Stimulated activated naive CD8-positive, alpha-beta T cell treated with anti-CD3 and anti-CD28 coated beads, Interleukin-15, amount 100 ng/mL, for 72 hours (primary cell): ENCODE measurements around the gene FRRS1L.

Experiments
- ATAC-seq: fragments of 150-1000 bp; cut with Tn5 transposase; 2 replicates; pipeline ENCODE4 v1.10.0; 2021; ENCODE audit warnings: mild to moderate bottlenecking, moderate library complexity
- DNase-seq, 2 donors: peaks; one replicate each; pipeline ENCODE4 v3.0.0; 2021 to 2022
- H3K27ac Mint-ChIP-seq, 2 donors: one replicate each; pipeline ENCODE4 v1.8.0; 2022; ENCODE audit warnings: mild to moderate bottlenecking in 2 of 2, mixed read lengths in 2 of 2, moderate library complexity in 2 of 2
- H3K27me3 Mint-ChIP-seq: one replicate; pipeline ENCODE4 v1.8.0; 2022; ENCODE audit warnings: mixed read lengths
- H3K4me1 Mint-ChIP-seq: one replicate; pipeline ENCODE4 v1.8.0; 2022; ENCODE audit warnings: mild to moderate bottlenecking, mixed read lengths
- H3K4me3 Mint-ChIP-seq, 2 donors: one replicate each; pipeline ENCODE4 v1.8.0; 2022; ENCODE audit warnings: mild to moderate bottlenecking in 2 of 2, mixed read lengths in 2 of 2, moderate library complexity in 1 of 2
- H3K9me3 Mint-ChIP-seq, 2 donors: one replicate each; pipeline ENCODE4 v1.8.0; 2022; ENCODE audit warnings: mixed read lengths in 2 of 2

FRRS1L gene

DNA sequence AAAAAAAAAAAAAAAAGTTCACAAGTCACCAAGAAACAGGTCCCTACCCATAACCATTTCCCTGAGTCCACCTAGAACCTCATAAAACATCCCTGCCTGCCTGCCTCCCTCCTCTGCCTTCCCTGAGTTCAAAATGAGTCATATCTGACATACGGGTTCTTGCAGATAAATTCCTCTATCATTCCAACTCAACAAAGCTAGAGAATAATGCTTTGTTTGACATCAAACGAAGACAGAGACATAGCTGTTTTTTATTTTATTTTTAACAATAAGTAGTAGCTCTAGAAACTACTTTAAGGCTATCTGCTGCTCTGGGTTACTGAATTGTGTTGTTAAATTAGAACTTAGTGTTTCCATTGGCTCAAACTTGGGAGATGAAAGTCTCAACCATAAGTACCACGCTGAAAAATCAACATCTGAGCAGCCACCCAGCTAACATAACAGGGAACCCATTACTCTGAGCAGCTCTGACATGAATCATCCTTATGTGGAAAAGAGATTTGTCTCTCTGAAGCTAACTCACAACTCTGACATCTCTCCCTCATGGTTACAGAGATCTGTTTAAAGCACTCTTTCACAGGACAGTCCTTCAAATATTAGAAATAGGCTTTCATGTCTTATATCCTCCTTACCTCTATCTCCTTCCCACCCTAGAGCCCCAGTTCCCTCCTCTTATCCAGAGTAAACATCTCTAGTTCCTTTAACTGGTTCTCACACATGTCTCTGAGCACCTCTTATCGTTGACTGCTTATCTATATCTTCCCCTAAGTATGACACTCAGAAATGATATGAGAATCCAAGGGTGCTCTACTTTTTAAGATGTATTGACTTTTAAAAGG lies 59.4 kb downstream of the FRRS1L start:
- Mint-ChIP-seq H3K4me1 (peaks cover 71% of the 10 kb centered on the region), H3K27ac (peak overlapping the region in 1 of 2 donors; percentile 78), H3K27me3 (no peaks in the 10 kb centered on the region), H3K4me3 (peak overlapping the region; percentile 39 to 61), H3K9me3 (peaks cover 11 to 12% of the 10 kb centered on the region in 2 donors)
- ATAC-seq (peak; percentile 69), DNase-seq (no peak)

DNA sequence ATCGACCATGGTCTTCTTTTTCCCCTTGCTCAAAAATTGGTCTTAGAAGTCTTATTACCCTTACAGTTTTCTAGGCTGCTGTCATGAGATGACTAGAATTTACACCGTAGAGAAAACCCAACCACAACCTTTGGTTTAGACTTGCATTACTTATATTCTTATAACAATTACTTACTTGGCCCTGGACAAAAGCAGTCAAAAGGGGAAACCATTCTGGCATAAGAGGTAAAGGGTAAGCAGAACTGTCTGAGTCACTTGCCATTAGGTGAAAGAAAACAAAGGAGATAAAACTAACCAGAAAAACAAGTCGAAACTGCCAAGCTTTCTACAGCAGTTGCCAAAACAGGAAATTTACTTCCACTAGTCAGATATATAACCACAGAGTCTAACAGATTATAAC lies 65.2 kb downstream of the FRRS1L start:
- Mint-ChIP-seq H3K27ac (peak overlapping the region; percentile 45 to 90), H3K27me3 (no peaks in the 10 kb centered on the region), H3K4me1 (peaks cover 74% of the 10 kb centered on the region), H3K9me3 (peaks cover 12 to 14% of the 10 kb centered on the region in 2 donors), H3K4me3 (peak overlapping the region; percentile 75 to 79)
- peak; percentile 97 for ATAC-seq
- DNase-seq = peak; percentile 44 to 54

DNA sequence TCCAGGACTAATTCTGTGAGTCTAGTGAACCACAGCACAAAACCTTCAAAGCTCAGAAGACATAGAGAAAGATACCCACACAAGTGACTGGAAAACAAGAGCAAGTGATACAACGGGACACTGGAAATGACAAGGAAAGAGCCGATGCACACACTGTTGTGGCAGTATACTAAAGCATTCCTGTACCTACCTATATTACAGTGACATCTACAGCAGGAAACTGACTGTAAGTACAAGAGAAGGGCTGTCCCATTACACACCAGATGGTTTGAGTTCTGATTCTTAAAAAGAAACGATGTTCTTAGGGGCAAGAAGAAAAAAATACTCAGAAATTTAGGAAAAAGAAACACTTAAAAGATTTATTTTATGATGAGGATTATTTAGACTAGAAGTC lies 65.8 kb downstream of the FRRS1L start:
- H3K9me3 Mint-ChIP-seq = peaks cover 12 to 14% of the 10 kb centered on the region in 2 donors
- H3K27me3 Mint-ChIP-seq = no peaks in the 10 kb centered on the region
- H3K4me3 Mint-ChIP-seq = peak overlapping the region; percentile 75 to 79
- DNase-seq = no peak
- peak overlapping the region; percentile 24 to 90 for H3K27ac Mint-ChIP-seq
- no peak for ATAC-seq
- H3K4me1 Mint-ChIP-seq = peaks cover 76% of the 10 kb centered on the region

DNA sequence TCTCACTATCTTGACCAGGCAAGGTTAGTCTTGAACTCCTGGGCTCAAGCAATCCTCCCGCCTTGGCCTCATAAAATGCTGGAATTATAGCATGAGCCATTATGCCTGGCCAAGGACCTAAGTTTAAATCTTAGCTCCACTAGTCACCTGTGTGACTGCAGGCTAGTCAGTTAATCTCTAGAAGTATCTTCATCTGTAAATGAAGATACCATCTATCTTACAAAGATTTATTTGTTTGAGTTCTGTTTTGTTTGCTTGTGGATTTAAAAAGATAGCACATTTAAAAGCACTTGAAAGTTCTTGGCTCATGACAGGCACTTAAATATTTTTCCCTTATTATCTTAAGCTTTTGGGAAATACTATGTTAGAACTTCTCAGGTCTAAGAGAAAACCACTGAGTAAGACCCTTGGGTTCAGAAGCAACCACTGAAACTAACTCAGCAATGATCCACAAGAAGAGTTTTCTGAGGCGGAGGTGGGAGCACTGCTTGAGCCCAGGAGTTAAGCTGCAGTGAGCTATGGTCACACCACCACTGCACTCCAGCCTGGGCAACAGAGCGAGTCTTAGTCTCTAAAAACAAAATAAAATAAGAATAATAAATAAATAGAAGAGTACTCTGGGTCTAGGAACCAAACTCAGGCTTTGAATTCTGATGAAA lies 66.4 kb downstream of the FRRS1L start:
- ATAC-seq = no peak

DNA sequence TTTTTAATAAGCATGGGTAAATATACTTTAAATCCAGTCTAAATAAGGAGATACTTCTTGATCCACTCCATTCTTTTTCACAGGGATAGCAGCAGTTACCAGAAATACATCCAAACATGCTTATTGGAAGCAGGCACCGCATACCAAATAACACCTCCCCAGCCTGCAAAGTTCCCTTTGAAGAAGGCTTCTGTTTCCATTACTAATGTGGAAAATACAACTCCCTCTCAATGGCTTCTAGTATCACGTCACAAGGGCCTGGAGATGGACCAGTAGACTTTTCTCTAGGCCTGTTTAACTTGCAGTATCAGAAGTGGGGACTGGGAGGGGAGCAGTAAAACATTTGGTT lies 68.1 kb downstream of the FRRS1L start:
- Mint-ChIP-seq H3K9me3 (peaks cover 12 to 14% of the 10 kb centered on the region in 2 donors), H3K4me3 (peak overlapping the region in 1 of 2 donors; percentile 34), H3K27ac (no peak overlapping the region), H3K27me3 (no peaks in the 10 kb centered on the region), H3K4me1 (peaks cover 94% of the 10 kb centered on the region)
- DNase-seq (no peak), ATAC-seq (no peak)

More for the DNA sequence above, 66.4 kb downstream of the FRRS1L start:
- Mint-ChIP-seq H3K27me3 (no peaks in the 10 kb centered on the region), H3K9me3 (peaks cover 12 to 14% of the 10 kb centered on the region in 2 donors), H3K27ac (peak overlapping the region; percentile 90 to 96), H3K4me3 (peak overlapping the region; percentile 75 to 79), H3K4me1 (peaks cover 82% of the 10 kb centered on the region)
- DNase-seq = no peak

DNA sequence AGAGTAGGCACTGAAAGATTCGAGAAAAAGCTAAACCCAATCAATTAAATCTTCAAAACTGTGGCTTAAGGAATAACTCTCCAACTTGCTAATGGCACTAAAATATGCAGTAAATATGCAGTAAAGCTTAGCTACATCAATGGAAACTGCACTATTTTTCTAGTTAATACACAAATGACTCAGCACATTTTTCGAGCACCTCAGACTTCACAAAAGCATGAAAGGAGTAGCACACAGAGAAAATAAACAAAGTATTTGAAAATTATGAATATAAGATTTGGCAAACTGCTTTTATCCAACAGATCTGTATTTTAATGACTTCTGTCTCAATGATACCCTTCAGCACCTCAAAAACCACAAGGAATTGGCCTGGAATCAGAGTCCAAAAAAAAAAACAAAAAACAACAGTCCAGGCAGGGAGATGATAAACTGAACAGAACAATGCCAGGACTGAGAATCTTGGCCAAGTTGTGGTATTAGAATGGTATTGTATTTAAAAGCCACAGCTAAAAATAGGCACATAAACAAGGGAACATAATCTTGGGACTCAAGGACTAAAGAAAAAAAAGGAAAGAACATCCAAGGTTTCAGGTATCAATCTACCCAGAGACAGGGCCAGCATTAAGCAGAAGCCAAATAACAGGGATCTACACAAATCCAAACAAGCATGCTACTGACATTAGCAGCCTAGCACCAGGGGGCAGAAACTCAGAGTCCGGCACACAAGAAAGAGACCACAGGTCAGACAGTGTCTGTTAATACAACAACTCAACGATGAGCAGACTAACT lies 68.7 kb downstream of the FRRS1L start:
- Mint-ChIP-seq H3K27ac (peak overlapping the region; percentile 0 to 42), H3K4me1 (peaks cover 95% of the 10 kb centered on the region), H3K27me3 (no peaks in the 10 kb centered on the region), H3K9me3 (peaks cover 8 to 9% of the 10 kb centered on the region in 2 donors), H3K4me3 (peak overlapping the region in 1 of 2 donors; percentile 11)
- ATAC-seq (no peak), DNase-seq (no peak)

DNA sequence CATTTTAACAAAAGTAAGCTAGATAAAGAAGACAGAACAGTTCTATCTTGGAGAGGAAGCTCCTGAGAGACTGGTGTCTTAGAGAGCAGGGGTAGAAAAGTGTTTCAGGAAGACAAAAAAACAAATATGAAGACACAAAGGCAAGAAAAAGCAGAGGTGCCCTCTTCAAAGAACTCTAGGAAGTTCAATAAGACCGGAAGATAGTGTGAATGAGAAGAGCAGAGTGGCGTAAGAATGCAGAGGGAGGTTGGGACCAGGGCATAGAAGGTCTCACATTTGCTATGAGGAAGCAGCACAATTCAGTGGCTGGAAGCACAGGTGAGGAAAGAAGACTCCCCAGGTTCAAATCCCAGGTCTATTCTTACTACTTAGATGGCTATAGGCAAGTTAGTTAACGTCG lies 69.9 kb downstream of the FRRS1L start:
- no peaks in the 10 kb centered on the region for H3K9me3 Mint-ChIP-seq
- H3K4me1 Mint-ChIP-seq = peaks cover 95% of the 10 kb centered on the region
- H3K27me3 Mint-ChIP-seq = no peaks in the 10 kb centered on the region
- ATAC-seq (no peak), DNase-seq (no peak)
- H3K4me3 Mint-ChIP-seq = peak overlapping the region; percentile 12 to 47
- peak overlapping the region in 1 of 2 donors; percentile 81 for H3K27ac Mint-ChIP-seq

DNA sequence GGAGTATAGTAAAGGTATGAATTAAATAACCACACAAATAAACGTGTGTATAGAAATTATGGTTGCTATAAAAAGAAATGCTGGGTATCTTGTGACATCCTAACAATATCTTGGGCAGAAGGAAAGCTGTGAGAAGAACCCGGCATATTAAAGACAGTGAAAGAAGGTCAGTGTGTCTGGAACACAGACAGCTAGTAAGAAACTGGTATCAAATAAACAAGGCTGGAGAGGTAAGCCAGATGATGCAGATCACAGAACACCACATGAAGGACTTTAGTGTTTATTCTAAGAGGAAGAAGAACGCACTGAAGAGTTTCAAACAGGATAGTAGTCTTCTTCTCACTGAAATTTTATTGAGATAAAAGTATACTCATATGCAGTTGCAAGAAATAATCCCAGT lies 71.7 kb downstream of the FRRS1L start:
- H3K4me3 Mint-ChIP-seq = no peak overlapping the region
- DNase-seq (no peak), ATAC-seq (no peak)
- H3K27ac Mint-ChIP-seq = no peak overlapping the region
- H3K4me1 Mint-ChIP-seq = peaks cover 84% of the 10 kb centered on the region
- no peaks in the 10 kb centered on the region for H3K9me3 Mint-ChIP-seq
- H3K27me3 Mint-ChIP-seq = no peaks in the 10 kb centered on the region

DNA sequence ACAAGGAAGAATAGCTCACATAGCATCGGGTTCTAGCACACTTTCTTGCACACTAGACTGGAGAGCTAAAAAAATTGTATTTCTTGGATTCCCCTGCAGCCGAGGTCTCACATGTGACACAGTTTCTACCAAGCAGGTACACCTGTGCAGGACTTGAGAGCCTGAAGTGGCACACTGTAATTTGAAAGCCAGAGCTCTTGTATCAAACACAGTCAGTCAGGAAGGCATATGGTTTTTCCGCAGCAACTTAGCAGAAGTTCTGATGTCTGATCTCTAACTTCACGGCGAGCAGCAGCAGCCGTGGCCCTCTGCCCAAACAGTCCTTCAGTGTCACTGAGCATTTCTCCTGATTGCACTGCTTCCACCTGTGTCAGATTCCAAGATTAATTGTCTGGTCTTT lies 72.8 kb downstream of the FRRS1L start:
- no peak for ATAC-seq
- Mint-ChIP-seq H3K27me3 (no peaks in the 10 kb centered on the region), H3K4me1 (peaks cover 74% of the 10 kb centered on the region), H3K27ac (no peak overlapping the region), H3K9me3 (no peaks in the 10 kb centered on the region), H3K4me3 (no peak overlapping the region)
- no peak for DNase-seq

DNA sequence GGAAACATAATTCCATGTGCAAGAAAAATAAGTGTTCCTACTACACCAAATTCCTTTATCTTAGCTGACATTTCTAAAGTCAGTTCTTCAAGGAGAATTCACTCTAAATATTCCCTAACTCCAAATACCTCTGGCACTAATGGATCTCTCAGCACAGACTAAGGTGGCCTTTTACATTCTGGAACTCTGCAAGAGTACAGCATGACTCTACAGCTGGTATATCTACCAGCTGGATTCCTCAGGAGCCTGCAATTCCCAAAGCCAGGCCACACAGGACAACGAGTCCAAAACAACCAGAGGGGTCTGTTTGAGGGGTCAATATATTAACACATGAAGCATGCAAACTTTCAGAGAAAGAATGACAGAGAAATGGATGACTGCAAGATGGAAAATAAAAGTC lies 74.5 kb downstream of the FRRS1L start:
- peaks cover 57% of the 10 kb centered on the region for H3K4me1 Mint-ChIP-seq
- peak overlapping the region in 1 of 2 donors; percentile 24 for H3K27ac Mint-ChIP-seq
- H3K9me3 Mint-ChIP-seq = no peaks in the 10 kb centered on the region
- no peak overlapping the region for H3K4me3 Mint-ChIP-seq
- ATAC-seq (no peak), DNase-seq (no peak)
- no peaks in the 10 kb centered on the region for H3K27me3 Mint-ChIP-seq

DNA sequence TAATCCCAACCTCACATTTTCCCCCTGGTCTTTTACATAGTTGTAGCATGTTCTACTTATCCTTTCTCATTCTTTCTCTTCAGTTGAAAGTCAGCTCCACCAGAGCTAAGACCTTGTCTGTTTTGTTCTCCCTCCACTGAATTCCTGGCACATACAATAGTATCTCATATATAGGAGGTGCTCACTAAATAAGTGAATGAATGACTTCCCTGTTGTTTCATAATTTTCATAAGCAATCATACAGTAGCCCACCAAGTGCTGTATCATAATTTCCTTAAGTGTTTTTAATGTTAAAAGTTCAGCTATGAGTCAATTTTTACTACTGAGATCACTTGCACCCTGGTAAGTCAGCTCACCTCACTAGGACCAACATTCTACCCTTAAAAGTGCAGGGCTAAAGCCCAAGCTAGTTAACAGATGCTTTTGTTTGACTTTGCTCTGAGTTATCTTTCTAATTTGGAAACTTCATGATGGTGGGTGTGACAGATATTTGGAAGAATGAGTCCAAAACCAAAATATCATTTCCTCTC lies 74.9 kb downstream of the FRRS1L start:
- peak overlapping the region in 1 of 2 donors; percentile 39 for H3K4me3 Mint-ChIP-seq
- H3K27me3 Mint-ChIP-seq = no peaks in the 10 kb centered on the region
- DNase-seq (no peak), ATAC-seq (peak; percentile 93)
- peaks cover 53% of the 10 kb centered on the region for H3K4me1 Mint-ChIP-seq
- H3K27ac Mint-ChIP-seq = peak overlapping the region in 1 of 2 donors; percentile 44
- no peaks in the 10 kb centered on the region for H3K9me3 Mint-ChIP-seq

DNA sequence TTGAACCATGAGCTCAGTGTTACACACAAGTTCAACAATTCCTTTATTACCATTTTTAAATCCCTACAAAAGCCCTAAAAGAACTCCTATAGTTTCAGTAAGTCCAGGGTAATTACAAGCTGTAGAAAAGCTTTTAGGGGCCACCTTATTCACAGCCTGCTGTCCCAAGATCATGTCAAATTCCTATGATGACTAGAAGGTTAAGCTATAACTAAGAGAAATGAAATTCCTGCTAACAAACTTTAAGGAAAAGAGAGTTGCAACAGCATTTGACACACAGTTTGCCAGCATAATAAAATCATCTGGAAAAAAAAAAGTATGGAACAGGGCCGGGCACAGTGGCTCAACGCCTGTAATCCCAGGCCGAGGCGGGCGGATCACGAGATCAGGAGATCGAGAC lies 78.8 kb downstream of the FRRS1L start:
- ATAC-seq = no peak
- Mint-ChIP-seq H3K27ac (peak overlapping the region in 1 of 2 donors; percentile 49), H3K4me1 (peaks cover 26% of the 10 kb centered on the region), H3K9me3 (no peaks in the 10 kb centered on the region), H3K27me3 (no peaks in the 10 kb centered on the region), H3K4me3 (no peak overlapping the region)
- DNase-seq = no peak

DNA sequence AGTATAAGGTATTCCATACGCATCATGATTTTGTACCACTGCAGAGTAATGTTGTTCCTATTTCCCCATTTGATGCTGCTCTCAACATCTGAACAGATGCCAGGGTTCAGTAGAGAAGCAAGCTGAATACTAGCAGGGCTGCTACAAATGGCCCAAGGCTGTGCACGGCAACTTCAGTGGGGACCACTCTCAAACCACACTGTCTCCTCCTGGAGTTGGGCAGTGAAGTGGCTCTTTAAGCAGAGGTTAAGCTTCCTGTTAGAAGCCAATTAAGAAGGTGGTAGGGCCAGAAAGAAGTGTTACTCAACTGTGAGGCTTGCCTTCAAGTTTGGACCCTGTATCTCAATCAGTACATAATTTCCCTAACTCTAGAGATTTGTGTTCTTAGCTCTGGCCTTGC lies 79.3 kb downstream of the FRRS1L start:
- DNase-seq (no peak), ATAC-seq (no peak)
- Mint-ChIP-seq H3K4me1 (peaks cover 22% of the 10 kb centered on the region), H3K27ac (no peak overlapping the region), H3K27me3 (no peaks in the 10 kb centered on the region), H3K4me3 (no peak overlapping the region), H3K9me3 (no peaks in the 10 kb centered on the region)

DNA sequence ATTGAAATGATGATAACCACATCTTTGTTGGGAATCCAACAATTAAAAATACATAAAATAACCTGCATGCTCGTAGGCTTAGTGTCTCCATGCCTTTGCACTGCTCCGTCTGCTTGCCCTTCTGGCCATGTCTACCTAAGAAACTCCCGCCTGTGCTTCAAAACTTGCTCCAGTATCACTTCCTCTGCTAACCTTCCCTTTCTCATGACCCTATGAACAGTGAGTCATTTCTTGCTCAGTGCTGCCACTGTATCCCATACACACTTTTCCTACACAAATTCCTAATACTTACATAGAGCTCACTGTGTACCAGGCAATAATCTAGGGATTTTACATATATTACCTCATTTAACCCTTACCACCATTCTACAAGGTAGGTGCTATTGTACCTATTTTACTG lies 80.8 kb downstream of the FRRS1L start:
- DNase-seq = no peak
- no peaks in the 10 kb centered on the region for H3K9me3 Mint-ChIP-seq
- H3K27ac Mint-ChIP-seq = no peak overlapping the region
- ATAC-seq = no peak
- peaks cover 10% of the 10 kb centered on the region for H3K4me1 Mint-ChIP-seq
- no peak overlapping the region for H3K4me3 Mint-ChIP-seq
- no peaks in the 10 kb centered on the region for H3K27me3 Mint-ChIP-seq

DNA sequence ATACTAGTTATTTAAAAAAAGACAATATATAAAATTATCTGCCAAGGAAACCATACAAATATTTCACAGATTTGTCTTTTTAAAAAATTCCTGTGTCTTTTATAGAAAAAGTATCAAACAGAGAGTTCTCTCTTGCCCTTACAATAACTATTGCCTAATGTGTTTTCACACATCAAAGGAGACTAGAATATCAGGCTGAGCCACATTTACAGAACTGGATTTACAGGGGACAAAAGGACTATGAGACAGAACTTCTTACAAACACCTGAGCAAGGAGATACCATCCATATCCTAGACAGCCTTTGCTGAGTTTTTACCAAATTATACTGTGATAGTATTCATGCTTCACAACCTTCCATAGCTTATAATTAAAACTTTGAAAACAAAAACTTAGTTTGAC lies 81.5 kb downstream of the FRRS1L start:
- Mint-ChIP-seq H3K4me3 (no peak overlapping the region), H3K4me1 (peaks cover 10% of the 10 kb centered on the region), H3K9me3 (no peaks in the 10 kb centered on the region), H3K27ac (no peak overlapping the region), H3K27me3 (no peaks in the 10 kb centered on the region)
- DNase-seq (no peak), ATAC-seq (no peak)
